Liver (tissue), 9 donors: ENCODE measurements around the gene NTM. TPM values are rescaled to one million over a fixed set of nuclear protein-coding genes. Genes with fewer than 3 reads are reported as not detected.

Experiments
- DNase-seq: peaks from one replicate; pipeline ENCODE4 v3.0.0-alpha.2; 2017; ENCODE audit warnings: low spot score
- H3K27ac ChIP-seq, 2 donors: one replicate each; pipeline ENCODE4 v1.7.0; 2013; ENCODE audit warnings: inconsistent platforms in 2 of 2, low read length in 2 of 2, control low read depth in 1 of 2, low read depth in 1 of 2, mild to moderate bottlenecking in 1 of 2
- H3K27me3 ChIP-seq, 4 donors: one replicate each; pipeline versions ENCODE4 v1.6.1 to v1.7.0; 2013; ENCODE audit warnings: low read length in 3 of 4, inconsistent platforms in 1 of 4, mild to moderate bottlenecking in 1 of 4, moderate library complexity in 1 of 4; ENCODE audit not compliant: control insufficient read depth in 4 of 4, insufficient read depth in 4 of 4
- H3K36me3 ChIP-seq, 4 donors: one replicate each; pipeline versions ENCODE4 v1.6.1 to v1.7.0; 2013; ENCODE audit warnings: low read length in 3 of 4, mild to moderate bottlenecking in 3 of 4, low read depth in 1 of 4, moderate library complexity in 1 of 4; ENCODE audit not compliant: control insufficient read depth in 4 of 4, insufficient read depth in 3 of 4
- H3K4me1 ChIP-seq, 4 donors: one replicate each; pipeline versions ENCODE4 v1.6.1 to v1.7.0; 2013; ENCODE audit warnings: low read length in 3 of 4, mild to moderate bottlenecking in 3 of 4, moderate library complexity in 1 of 4; ENCODE audit not compliant: control insufficient read depth in 4 of 4, insufficient read depth in 4 of 4
- H3K4me3 ChIP-seq, 3 donors: one replicate each; pipeline versions ENCODE4 v1.6.1 to v1.7.0; 2013; ENCODE audit warnings: low read length in 3 of 3, control low read depth in 1 of 3, low read depth in 1 of 3, mild to moderate bottlenecking in 1 of 3
- H3K9ac ChIP-seq, 2 donors: one replicate each; pipeline ENCODE4 v1.7.0; 2013; ENCODE audit warnings: low read length in 2 of 2, mild to moderate bottlenecking in 2 of 2, moderate library complexity in 2 of 2, control low read depth in 1 of 2, low read depth in 1 of 2
- H3K9me3 ChIP-seq, 4 donors: one replicate each; pipeline versions ENCODE4 v1.6.1 to v1.7.0; 2013; ENCODE audit warnings: low read length in 3 of 4; ENCODE audit not compliant: control insufficient read depth in 4 of 4
- CTCF ChIP-seq: fragments of 150-350 bp; IDR thresholded peaks from 2 replicates; pipeline ENCODE4 v1.5.1; 2017; ENCODE audit warnings: improper control_type of control experiment, low read depth, low read length; ENCODE audit not compliant: missing input control
- EGR1 ChIP-seq, 2 donors: IDR thresholded peaks; 2 replicates each; pipeline ENCODE4 v1.6.1; 2016 to 2018; ENCODE audit warnings: antibody characterized with exemption in 2 of 2, low read depth in 2 of 2
- FOXA1 ChIP-seq: IDR thresholded peaks from 2 replicates; pipeline ENCODE4 v1.6.1; 2016; ENCODE audit warnings: antibody characterized with exemption
- FOXA2 ChIP-seq: IDR thresholded peaks from 2 replicates; pipeline ENCODE4 v1.6.1; 2016; ENCODE audit warnings: antibody characterized with exemption
- GABPA ChIP-seq, 2 donors: IDR thresholded peaks in 1 of 2; conservative IDR thresholded peaks in 1 of 2; 2 replicates each; pipeline ENCODE4 v1.6.1; 2016; ENCODE audit warnings: antibody characterized with exemption in 2 of 2, mild to moderate bottlenecking in 1 of 2, moderate library complexity in 1 of 2
- HNF4A ChIP-seq, 2 donors: conservative IDR thresholded peaks; 2 replicates each; pipeline ENCODE4 v1.6.1; 2016; ENCODE audit warnings: antibody characterized with exemption in 2 of 2, mild to moderate bottlenecking in 2 of 2
- HNF4G ChIP-seq: IDR thresholded peaks from 2 replicates; pipeline ENCODE4 v1.6.1; 2016; ENCODE audit warnings: antibody characterized with exemption
- JUND ChIP-seq, 2 donors: IDR thresholded peaks; 2 replicates each; pipeline ENCODE4 v1.6.1; 2016; ENCODE audit warnings: antibody characterized with exemption in 2 of 2
- NR2F2 ChIP-seq: IDR thresholded peaks from 2 replicates; pipeline ENCODE4 v1.6.1; 2016; ENCODE audit warnings: antibody characterized with exemption
- RAD21 ChIP-seq, 2 donors: IDR thresholded peaks; 2 replicates each; pipeline ENCODE4 v1.6.1; 2016; ENCODE audit warnings: antibody characterized with exemption in 2 of 2, mild to moderate bottlenecking in 2 of 2
- REST ChIP-seq: IDR thresholded peaks from 2 replicates; pipeline ENCODE4 v1.6.1; 2016; ENCODE audit warnings: antibody characterized with exemption, mild to moderate bottlenecking
- RXRA ChIP-seq, 2 donors: IDR thresholded peaks; 2 replicates each; pipeline ENCODE4 v1.6.1; 2017 to 2018; ENCODE audit warnings: antibody characterized with exemption in 2 of 2, mild to moderate bottlenecking in 1 of 2
- SP1 ChIP-seq: IDR thresholded peaks from 2 replicates; pipeline ENCODE4 v1.6.1; 2018; ENCODE audit warnings: antibody characterized with exemption, mild to moderate bottlenecking
- TAF1 ChIP-seq: conservative IDR thresholded peaks from 2 replicates; pipeline ENCODE4 v1.6.1; 2016; ENCODE audit warnings: antibody characterized with exemption, mild to moderate bottlenecking
- YY1 ChIP-seq: IDR thresholded peaks from 2 replicates; pipeline ENCODE4 v1.6.1; 2016; ENCODE audit warnings: antibody characterized with exemption, mild to moderate bottlenecking
- WGBS: extraction: QIAGEN DNeasy Blood & Tissue Kit; methylation state at CpG from one replicate; pipeline ENCODE4 v1.1.7; 2013; 5-methylcytosine and 5-hydroxymethylcytosine counted together
- polyA plus RNA-seq, 2 donors: library from polyadenylated mRNA; stranded (reverse) in 1 of 2; unstranded in 1 of 2; fragments of 200-250 nt in 1 of 2; fragments of >200 nt in 1 of 2; fragmentation: Nextera tagmentation in 1 of 2; extraction: Ambion mirVana in 1 of 2; gene quantifications; one replicate each; pipeline versions ENCODE4 v1.2.1 to v1.2.3, GENCODE V29; 2013 to 2015
- total RNA-seq, 2 donors: library from RNA; depleted of rRNA; stranded (reverse); fragments of >200 nt; gene quantifications; one replicate each; pipeline ENCODE4 v1.2.3, GENCODE V29; 2014
- TF ChIP-seq, protein P1 (sequence below): IDR thresholded peaks from 2 replicates; pipeline ENCODE4 v1.6.1; 2016; ENCODE audit warnings: antibody characterized with exemption
- TF ChIP-seq, protein P2 (sequence below): IDR thresholded peaks from 2 replicates; pipeline ENCODE4 v1.6.1; 2016; ENCODE audit warnings: antibody characterized with exemption
- TF ChIP-seq, protein P3 (sequence below): IDR thresholded peaks from 2 replicates; pipeline ENCODE4 v1.6.1; 2016; ENCODE audit warnings: antibody characterized with exemption
- donor health status: healthy.
- donor health status: healthy.
- donor health status: healthy.
- donor health status: healthy.
- donor health status: healthy.

NTM gene
- total and polyA plus RNA-seq, 4 donors, result 0.08 to 1.1 (median 0.08) TPM; not detected in 1

GRCh38 chr11:131571571-131571970 lies 201.2 kb downstream of the NTM start:
- TF ChIP-seq RAD21 (IDR thresholded peaks at IDR 0.05), result no peak
- TF ChIP-seq NR2F2, result no peak
- no peak for TF ChIP-seq CTCF
- TF ChIP-seq EGR1 (IDR thresholded peaks at IDR 0.05; ENCODE audit: low read depth in 2 of 2), result no peak
- TF ChIP-seq YY1, result no peak
- TF ChIP-seq HNF4G, result no peak
- no peak for TF ChIP-seq RXRA (IDR thresholded peaks at IDR 0.05)
- no peak for TF ChIP-seq FOXA2
- TF ChIP-seq HNF4A (conservative IDR thresholded peaks at IDR 0.05), result no peak
- TF ChIP-seq FOXA1, result no peak
- TF ChIP-seq SP1, result no peak
- TF ChIP-seq GABPA (IDR thresholded peaks at IDR 0.05 in 1 of 2, conservative IDR thresholded peaks at IDR 0.05 in 1 of 2), result no peak
- TF ChIP-seq, protein P1, sequence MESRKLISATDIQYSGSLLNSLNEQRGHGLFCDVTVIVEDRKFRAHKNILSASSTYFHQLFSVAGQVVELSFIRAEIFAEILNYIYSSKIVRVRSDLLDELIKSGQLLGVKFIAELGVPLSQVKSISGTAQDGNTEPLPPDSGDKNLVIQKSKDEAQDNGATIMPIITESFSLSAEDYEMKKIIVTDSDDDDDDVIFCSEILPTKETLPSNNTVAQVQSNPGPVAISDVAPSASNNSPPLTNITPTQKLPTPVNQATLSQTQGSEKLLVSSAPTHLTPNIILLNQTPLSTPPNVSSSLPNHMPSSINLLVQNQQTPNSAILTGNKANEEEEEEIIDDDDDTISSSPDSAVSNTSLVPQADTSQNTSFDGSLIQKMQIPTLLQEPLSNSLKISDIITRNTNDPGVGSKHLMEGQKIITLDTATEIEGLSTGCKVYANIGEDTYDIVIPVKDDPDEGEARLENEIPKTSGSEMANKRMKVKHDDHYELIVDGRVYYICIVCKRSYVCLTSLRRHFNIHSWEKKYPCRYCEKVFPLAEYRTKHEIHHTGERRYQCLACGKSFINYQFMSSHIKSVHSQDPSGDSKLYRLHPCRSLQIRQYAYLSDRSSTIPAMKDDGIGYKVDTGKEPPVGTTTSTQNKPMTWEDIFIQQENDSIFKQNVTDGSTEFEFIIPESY, result no peak
- no peak for TF ChIP-seq TAF1
- TF ChIP-seq JUND (IDR thresholded peaks at IDR 0.05), result no peak
- TF ChIP-seq, protein P2, sequence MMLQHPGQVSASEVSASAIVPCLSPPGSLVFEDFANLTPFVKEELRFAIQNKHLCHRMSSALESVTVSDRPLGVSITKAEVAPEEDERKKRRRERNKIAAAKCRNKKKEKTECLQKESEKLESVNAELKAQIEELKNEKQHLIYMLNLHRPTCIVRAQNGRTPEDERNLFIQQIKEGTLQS, result no peak
- TF ChIP-seq, protein P3, sequence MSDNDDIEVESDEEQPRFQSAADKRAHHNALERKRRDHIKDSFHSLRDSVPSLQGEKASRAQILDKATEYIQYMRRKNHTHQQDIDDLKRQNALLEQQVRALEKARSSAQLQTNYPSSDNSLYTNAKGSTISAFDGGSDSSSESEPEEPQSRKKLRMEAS, result no peak
- TF ChIP-seq REST, result no peak

More at GRCh38 chr11:131571571-131571970, 201.2 kb downstream of the NTM start:
- Histone ChIP-seq H3K9ac (no peak overlapping the region), H3K27ac (no peak overlapping the region), H3K4me1 (no peaks in the 10 kb centered on the region), H3K9me3 (no peaks in the 10 kb centered on the region), H3K4me3 (no peak overlapping the region), H3K36me3 (no peaks in the 10 kb centered on the region), H3K27me3 (peaks cover 0 to 3% (median 0%) of the 10 kb centered on the region in 4 donors)
- WGBS, result 46% methylated on average over 4 of the region's 4 CpGs
- DNase-seq, result no peak
